BE2C (cell line): ENCODE measurements around the gene KCNH2.

Source experiments
- DNase-seq: peaks from one replicate; pipeline ENCODE4 v3.0.0-alpha.2; 2020
- H3K27me3 ChIP-seq: fragments of 250-450 bp; sonication (Bioruptor Pico); 2 replicates; pipeline ENCODE4 v1.5.1; 2020; ENCODE audit warnings: mild to moderate bottlenecking
- H3K36me3 ChIP-seq: fragments of 250-450 bp; sonication (Bioruptor Pico); 2 replicates; pipeline ENCODE4 v1.5.1; 2020; ENCODE audit warnings: mild to moderate bottlenecking
- H3K4me1 ChIP-seq: fragments of 250-450 bp; sonication (Bioruptor Pico); 2 replicates; pipeline ENCODE4 v1.5.1; 2020
- H3K4me3 ChIP-seq: 2 replicates; pipeline ENCODE4 v1.5.1; 2011; ENCODE audit warnings: low read depth, low read length
- H3K9me3 ChIP-seq: fragments of 250-450 bp; sonication (Bioruptor Pico); 2 replicates; pipeline ENCODE4 v1.5.1; 2020
- TF ChIP-seq, protein P1 (sequence below): IDR thresholded peaks from 2 replicates; pipeline ENCODE4 v1.5.1; 2012; ENCODE audit warnings: mild to moderate bottlenecking, low read depth, low read length

The KCNH2 gene

GRCh38 chr7:150957133-150958020 lies 20.7 kb downstream of the KCNH2 start:
- H3K9me3 ChIP-seq, result no peaks in the 10 kb centered on the region
- no peaks in the 10 kb centered on the region for H3K27me3 ChIP-seq
- peaks cover 46% of the 10 kb centered on the region for H3K36me3 ChIP-seq
- peak; percentile 60 for DNase-seq
- H3K4me1 ChIP-seq, result peaks cover 53% of the 10 kb centered on the region
- TF ChIP-seq, protein P1, sequence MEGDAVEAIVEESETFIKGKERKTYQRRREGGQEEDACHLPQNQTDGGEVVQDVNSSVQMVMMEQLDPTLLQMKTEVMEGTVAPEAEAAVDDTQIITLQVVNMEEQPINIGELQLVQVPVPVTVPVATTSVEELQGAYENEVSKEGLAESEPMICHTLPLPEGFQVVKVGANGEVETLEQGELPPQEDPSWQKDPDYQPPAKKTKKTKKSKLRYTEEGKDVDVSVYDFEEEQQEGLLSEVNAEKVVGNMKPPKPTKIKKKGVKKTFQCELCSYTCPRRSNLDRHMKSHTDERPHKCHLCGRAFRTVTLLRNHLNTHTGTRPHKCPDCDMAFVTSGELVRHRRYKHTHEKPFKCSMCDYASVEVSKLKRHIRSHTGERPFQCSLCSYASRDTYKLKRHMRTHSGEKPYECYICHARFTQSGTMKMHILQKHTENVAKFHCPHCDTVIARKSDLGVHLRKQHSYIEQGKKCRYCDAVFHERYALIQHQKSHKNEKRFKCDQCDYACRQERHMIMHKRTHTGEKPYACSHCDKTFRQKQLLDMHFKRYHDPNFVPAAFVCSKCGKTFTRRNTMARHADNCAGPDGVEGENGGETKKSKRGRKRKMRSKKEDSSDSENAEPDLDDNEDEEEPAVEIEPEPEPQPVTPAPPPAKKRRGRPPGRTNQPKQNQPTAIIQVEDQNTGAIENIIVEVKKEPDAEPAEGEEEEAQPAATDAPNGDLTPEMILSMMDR, result no peak
- no peak overlapping the region for H3K4me3 ChIP-seq

GRCh38 chr7:150956395-150957132 lies 21.6 kb downstream of the KCNH2 start:
- Histone ChIP-seq H3K27me3 (no peaks in the 10 kb centered on the region), H3K4me3 (peak overlapping the region; percentile 28; the same call in 1 of the 2 replicates), H3K4me1 (peaks cover 45% of the 10 kb centered on the region), H3K9me3 (no peaks in the 10 kb centered on the region), H3K36me3 (peaks cover 54% of the 10 kb centered on the region)
- no peak for DNase-seq
- TF ChIP-seq, protein P1, result no peak

DNA sequence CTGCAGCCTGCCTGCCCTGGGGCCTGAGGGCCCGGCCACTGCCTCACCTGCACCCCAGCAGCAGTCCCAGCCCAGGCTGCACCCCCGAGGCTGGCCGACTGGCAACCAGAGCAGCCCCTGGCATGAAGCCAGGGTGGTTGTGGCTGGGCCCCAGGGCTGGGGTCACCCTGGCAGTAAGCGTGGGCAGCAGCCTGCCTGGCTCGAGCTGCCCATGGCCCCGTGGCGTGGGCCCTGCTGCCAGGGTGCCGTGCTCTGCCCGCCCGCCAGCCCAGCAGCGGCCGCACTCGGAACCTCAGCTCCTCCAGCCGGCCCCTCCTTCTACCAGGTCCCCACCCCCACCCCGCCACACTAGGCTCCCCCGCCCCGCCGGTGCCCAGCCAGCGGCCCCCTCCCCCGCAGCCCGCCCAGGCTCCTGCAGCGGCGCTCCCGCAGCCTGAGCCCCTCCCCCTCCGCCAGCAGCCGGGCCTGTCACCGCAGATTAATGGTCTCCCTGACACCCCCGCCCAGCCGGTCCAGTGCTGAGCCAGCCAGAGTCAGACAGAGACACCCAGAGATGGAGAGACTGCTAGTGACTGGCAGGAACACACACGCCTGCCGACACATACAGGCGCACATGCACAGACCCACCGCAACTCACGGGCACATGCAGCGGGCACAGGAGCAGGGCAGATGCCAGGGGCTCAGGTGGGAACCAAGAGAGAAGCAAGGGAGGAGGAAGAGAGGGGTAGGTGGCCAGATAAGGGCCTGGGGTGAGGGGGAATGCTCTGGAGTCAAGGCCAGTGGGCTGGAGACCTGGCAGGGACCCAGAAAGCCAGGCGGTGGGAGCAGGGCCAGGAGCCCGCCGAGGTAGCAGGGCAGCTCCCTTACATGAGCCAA lies 22.4 kb downstream of the KCNH2 start:
- peaks cover 62% of the 10 kb centered on the region for H3K36me3 ChIP-seq
- peak; percentile 97 for DNase-seq
- H3K4me1 ChIP-seq, result peaks cover 39% of the 10 kb centered on the region
- H3K4me3 ChIP-seq, result peak overlapping the region; percentile 66
- no peaks in the 10 kb centered on the region for H3K9me3 ChIP-seq
- TF ChIP-seq, protein P1, result no peak
- no peaks in the 10 kb centered on the region for H3K27me3 ChIP-seq

DNA sequence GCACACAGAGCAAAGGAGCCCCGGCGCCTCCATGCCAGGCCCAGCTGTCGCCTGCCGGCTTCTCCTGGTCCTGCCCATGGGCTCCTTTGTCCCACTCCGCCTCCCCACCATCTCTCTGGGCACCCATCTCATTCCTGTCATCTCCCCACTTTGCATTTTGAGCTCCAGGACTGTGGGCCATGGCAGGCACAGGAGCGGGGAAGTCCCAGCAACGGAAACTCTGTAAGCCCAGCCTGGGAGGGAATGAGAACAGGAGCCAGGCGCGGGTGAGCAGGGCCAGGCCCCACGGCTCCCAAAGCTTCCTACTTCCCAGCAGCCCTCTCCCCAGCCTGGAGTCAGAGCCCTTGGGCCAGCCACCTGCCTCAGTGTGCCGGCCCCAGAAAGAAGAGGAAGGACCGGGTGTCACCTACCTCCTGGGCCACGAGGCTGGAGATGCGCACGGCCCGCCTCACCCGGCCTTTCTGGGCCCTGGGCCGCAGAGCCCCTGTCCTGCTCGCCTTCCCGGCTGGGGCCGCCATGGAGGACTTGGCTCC lies 23.1 kb downstream of the KCNH2 start:
- Histone ChIP-seq H3K4me3 (peak overlapping the region; percentile 66), H3K27me3 (no peaks in the 10 kb centered on the region), H3K4me1 (peaks cover 42% of the 10 kb centered on the region), H3K36me3 (peaks cover 69% of the 10 kb centered on the region), H3K9me3 (no peaks in the 10 kb centered on the region)
- DNase-seq, result no peak
- TF ChIP-seq, protein P1, result no peak

DNA sequence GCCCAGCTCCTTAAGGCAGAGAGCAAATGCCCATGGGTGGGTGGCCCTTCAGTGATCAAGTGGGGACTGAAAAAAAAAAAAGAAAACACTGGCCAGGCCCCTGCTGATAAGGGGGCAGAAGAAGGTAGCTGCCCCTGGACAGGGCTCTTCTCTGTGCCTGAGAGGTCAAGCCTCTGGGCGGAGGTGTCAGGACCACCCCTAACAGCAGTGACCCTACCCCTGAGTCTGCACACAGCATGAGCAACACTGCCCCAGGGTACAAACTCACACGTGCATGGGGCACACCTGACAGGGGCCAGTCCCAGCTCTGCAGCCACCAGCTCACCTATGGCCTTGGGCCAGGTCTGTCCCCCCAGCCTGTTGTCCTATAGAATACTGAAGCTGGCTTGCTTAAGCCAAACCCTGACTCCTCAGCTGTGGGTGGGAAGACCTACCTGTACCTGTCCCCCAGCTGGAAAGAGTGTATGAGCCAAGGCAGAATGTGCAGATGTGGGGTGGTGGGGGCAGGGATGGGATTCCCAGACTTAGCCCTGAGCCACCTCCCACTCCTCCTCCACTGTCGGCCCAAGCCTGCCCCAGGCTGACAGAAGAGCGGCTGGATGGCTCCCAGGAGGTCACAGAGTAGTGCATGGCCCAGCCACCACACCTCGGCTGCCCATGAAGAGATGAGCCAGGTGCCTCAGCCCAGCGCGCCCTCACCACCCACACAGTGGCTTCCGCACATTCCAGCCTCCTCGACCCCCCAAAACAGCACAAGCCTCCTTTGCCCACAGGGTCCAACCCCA lies 23.7 kb downstream of the KCNH2 start:
- peaks cover 71% of the 10 kb centered on the region for H3K36me3 ChIP-seq
- no peaks in the 10 kb centered on the region for H3K27me3 ChIP-seq
- peak overlapping the region; percentile 66 for H3K4me3 ChIP-seq
- TF ChIP-seq, protein P1, result no peak
- peaks cover 44% of the 10 kb centered on the region for H3K4me1 ChIP-seq
- H3K9me3 ChIP-seq, result no peaks in the 10 kb centered on the region
- peak; percentile 32 for DNase-seq
